Mesendoderm (in vitro differentiated cells): Measurements from ENCODE around the gene LCE2A.

Source experiments
- DNase-seq: peaks from one replicate; pipeline ENCODE4 v3.0.0; 2013
- H2AK5ac ChIP-seq: 2 replicates; pipeline ENCODE4 v1.6.1; 2013; ENCODE audit warnings: low read length, inconsistent platforms
- H2BK120ac ChIP-seq: 2 replicates; pipeline ENCODE4 v1.6.1; 2013; ENCODE audit warnings: low read depth, mild to moderate bottlenecking, low read length, moderate library complexity, mixed read lengths
- H2BK15ac ChIP-seq: replicated peaks from 2 replicates; pipeline ENCODE4 v1.6.1; 2013; ENCODE audit warnings: low read depth, mild to moderate bottlenecking, moderate library complexity
- H2BK5ac ChIP-seq: 2 replicates; pipeline ENCODE4 v1.6.1; 2013; ENCODE audit warnings: low read length, inconsistent platforms
- H3K18ac ChIP-seq: 2 replicates; pipeline ENCODE4 v1.6.1; 2013; ENCODE audit warnings: mild to moderate bottlenecking, low read length, mixed read lengths
- H3K23ac ChIP-seq: one replicate; pipeline ENCODE4 v1.6.1; 2013; ENCODE audit warnings: low read length
- H3K27ac ChIP-seq: 2 replicates; pipeline ENCODE4 v1.5.1; 2013; ENCODE audit warnings: low read depth, mild to moderate bottlenecking, inconsistent platforms, low read length, moderate library complexity
- H3K27me3 ChIP-seq: 2 replicates; pipeline ENCODE4 v1.6.1; 2013; ENCODE audit warnings: low read length, control low read depth, mild to moderate bottlenecking, inconsistent platforms; ENCODE audit not compliant: insufficient read depth, poor library complexity
- H3K36me3 ChIP-seq: 2 replicates; pipeline ENCODE4 v1.6.1; 2013; ENCODE audit warnings: low read length, inconsistent platforms; ENCODE audit not compliant: control insufficient read depth, insufficient read depth
- H3K4ac ChIP-seq: one replicate; pipeline ENCODE4 v1.6.1; 2013; ENCODE audit warnings: low read depth, mild to moderate bottlenecking, low read length, moderate library complexity
- H3K4me1 ChIP-seq: 2 replicates; pipeline ENCODE4 v1.6.1; 2013; ENCODE audit warnings: low read depth, low read length, inconsistent platforms; ENCODE audit not compliant: control insufficient read depth
- H3K4me2 ChIP-seq: 2 replicates; pipeline ENCODE4 v1.6.1; 2013; ENCODE audit warnings: low read length
- H3K4me3 ChIP-seq: 2 replicates; pipeline ENCODE4 v1.5.1; 2013; ENCODE audit warnings: mild to moderate bottlenecking, low read length
- H3K56ac ChIP-seq: one replicate; pipeline ENCODE4 v1.6.1; 2013; ENCODE audit warnings: low read length
- H3K79me1 ChIP-seq: 2 replicates; pipeline ENCODE4 v1.6.1; 2013; ENCODE audit warnings: low read length, inconsistent platforms
- H3K79me2 ChIP-seq: 2 replicates; pipeline ENCODE4 v1.6.1; 2013; ENCODE audit warnings: mild to moderate bottlenecking, low read length; ENCODE audit not compliant: control insufficient read depth, insufficient read depth
- H3K9ac ChIP-seq: 2 replicates; pipeline ENCODE4 v1.6.1; 2013; ENCODE audit warnings: low read length, inconsistent platforms
- H4K5ac ChIP-seq: one replicate; pipeline ENCODE4 v1.6.1; 2013; ENCODE audit warnings: low read length
- H4K8ac ChIP-seq: one replicate; pipeline ENCODE4 v1.6.1; 2013; ENCODE audit warnings: low read depth, mild to moderate bottlenecking, control low read depth, low read length, moderate library complexity
- WGBS: extraction: QIAGEN DNeasy Blood & Tissue Kit; methylation state at CpG from one replicate; pipeline ENCODE4 v1.1.7; 2013; ENCODE audit warnings: low lambda C conversion rate, missing lambda C conversion rate; ENCODE audit not compliant: insufficient coverage; ENCODE audit errors: extremely low coverage; 5-methylcytosine and 5-hydroxymethylcytosine counted together

The LCE2A gene

DNA sequence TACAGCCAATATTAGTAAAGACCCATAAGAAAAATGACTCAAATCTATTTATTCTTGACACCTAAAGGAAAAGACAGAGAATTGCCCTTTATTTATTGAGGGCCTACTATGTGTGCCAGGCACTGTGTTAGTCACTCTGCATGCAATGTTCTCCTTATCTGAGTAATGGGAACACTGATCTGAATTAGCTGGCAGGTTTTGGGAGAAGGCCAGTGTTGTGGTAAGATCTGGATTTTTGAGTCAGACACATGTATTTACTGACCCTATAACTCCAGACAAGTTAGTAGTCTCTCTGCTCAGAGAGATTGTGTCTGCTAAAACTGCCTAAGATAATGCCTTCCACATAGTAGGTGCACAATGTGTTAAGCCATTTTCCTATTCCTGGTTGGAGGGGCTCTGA is 27.1 kb downstream of the LCE2A start:
- no peaks in the 10 kb centered on the region for H3K79me1 ChIP-seq
- no peak overlapping the region for H3K4ac ChIP-seq
- H3K27ac ChIP-seq: no peak overlapping the region
- H3K23ac ChIP-seq: no peak overlapping the region
- no peak overlapping the region for H2BK5ac ChIP-seq
- no peak overlapping the region for H4K8ac ChIP-seq
- H3K27me3 ChIP-seq: no peaks in the 10 kb centered on the region
- H2BK15ac ChIP-seq: no peak overlapping the region
- no peak overlapping the region for H3K18ac ChIP-seq
- H2BK120ac ChIP-seq: no peak overlapping the region
- H4K5ac ChIP-seq: no peak overlapping the region
- H3K56ac ChIP-seq: no peak overlapping the region
- H3K4me2 ChIP-seq: no peak overlapping the region
- H3K36me3 ChIP-seq: no peaks in the 10 kb centered on the region
- H3K9ac ChIP-seq: no peak overlapping the region
- H3K79me2 ChIP-seq: no peaks in the 10 kb centered on the region
- H3K4me1 ChIP-seq: no peaks in the 10 kb centered on the region
- no peak overlapping the region for H3K4me3 ChIP-seq
- no peak overlapping the region for H2AK5ac ChIP-seq
- DNase-seq: no peak

DNA sequence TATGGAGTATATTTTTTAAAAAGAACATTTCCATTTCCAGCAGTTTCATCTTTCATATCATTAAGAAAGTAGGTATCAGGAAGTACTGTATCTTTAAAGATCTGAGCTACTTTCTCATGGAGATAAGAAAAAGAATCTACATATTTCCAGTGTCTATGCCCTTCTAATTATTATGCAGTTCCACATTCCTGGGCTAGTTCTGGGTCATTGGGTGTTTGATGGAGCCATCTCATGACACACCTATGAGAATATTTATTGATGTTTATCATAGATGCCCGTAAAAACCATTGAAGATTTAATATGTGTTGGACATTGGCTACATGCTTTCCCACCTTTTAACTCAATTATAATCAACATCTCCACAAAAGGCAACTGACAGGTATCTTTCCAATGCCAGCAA is 30.8 kb downstream of the LCE2A start:
- no peaks in the 10 kb centered on the region for H3K79me2 ChIP-seq
- H4K8ac ChIP-seq: no peak overlapping the region
- H2BK120ac ChIP-seq: no peak overlapping the region
- H3K4me2 ChIP-seq: no peak overlapping the region
- no peak overlapping the region for H2AK5ac ChIP-seq
- no peaks in the 10 kb centered on the region for H3K79me1 ChIP-seq
- DNase-seq: no peak
- H3K18ac ChIP-seq: no peak overlapping the region
- no peak overlapping the region for H4K5ac ChIP-seq
- no peak overlapping the region for H3K4ac ChIP-seq
- no peaks in the 10 kb centered on the region for H3K27me3 ChIP-seq
- H3K56ac ChIP-seq: no peak overlapping the region
- H3K23ac ChIP-seq: no peak overlapping the region
- H3K27ac ChIP-seq: no peak overlapping the region
- H3K36me3 ChIP-seq: no peaks in the 10 kb centered on the region
- no peaks in the 10 kb centered on the region for H3K4me1 ChIP-seq
- no peak overlapping the region for H2BK15ac ChIP-seq
- H2BK5ac ChIP-seq: no peak overlapping the region
- H3K4me3 ChIP-seq: no peak overlapping the region
- H3K9ac ChIP-seq: no peak overlapping the region
- no CpG with 5 or more reads among the region's 1 CpG for WGBS

- Histone ChIP-seq H3K4me1 (no peaks in the 10 kb centered on the region), H3K79me1 (no peaks in the 10 kb centered on the region), H3K27me3 (no peaks in the 10 kb centered on the region), H3K4me3 (no peak overlapping the region), H3K79me2 (no peaks in the 10 kb centered on the region), H2BK15ac (no peak overlapping the region), H2AK5ac (no peak overlapping the region), H3K36me3 (no peaks in the 10 kb centered on the region), H3K27ac (no peak overlapping the region), H3K4me2 (no peak overlapping the region), H3K9ac (no peak overlapping the region), H3K18ac (no peak overlapping the region), H4K8ac (no peak overlapping the region), H4K5ac (no peak overlapping the region), H3K23ac (no peak overlapping the region), H3K4ac (no peak overlapping the region), H2BK5ac (no peak overlapping the region), H3K56ac (no peak overlapping the region), H2BK120ac (no peak overlapping the region)
- DNase-seq: peak; percentile 1
- no CpG with 5 or more reads among the region's 1 CpG for WGBS
Measured at GRCh38 chr1:152735648-152736047, 37.5 kb downstream of the LCE2A start.

DNA sequence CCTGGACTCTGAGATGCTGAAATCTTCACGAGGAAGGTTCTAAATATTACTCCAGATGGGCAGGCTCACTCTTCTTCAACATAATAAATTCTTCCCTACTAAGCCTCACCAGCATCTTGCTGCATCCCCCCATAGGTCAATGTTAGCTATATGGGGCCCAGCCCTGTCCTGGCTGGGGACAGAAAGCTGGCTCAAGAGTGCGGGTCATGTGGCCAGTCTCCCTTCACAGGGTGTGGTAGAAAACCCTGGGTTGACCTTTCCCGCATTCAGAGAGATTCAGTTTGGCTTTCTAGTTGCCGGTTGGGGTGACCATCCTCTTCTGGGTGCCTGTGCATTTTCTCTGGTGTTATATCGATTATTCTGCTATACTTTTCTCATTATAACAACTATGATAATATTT is 39.9 kb downstream of the LCE2A start:
- Histone ChIP-seq H2BK15ac (no peak overlapping the region), H3K18ac (no peak overlapping the region), H3K4me1 (no peaks in the 10 kb centered on the region), H2AK5ac (no peak overlapping the region), H3K4me3 (no peak overlapping the region), H3K79me1 (no peaks in the 10 kb centered on the region), H3K56ac (no peak overlapping the region), H2BK120ac (no peak overlapping the region), H3K23ac (no peak overlapping the region), H2BK5ac (no peak overlapping the region), H3K27ac (no peak overlapping the region), H3K9ac (no peak overlapping the region), H3K36me3 (no peaks in the 10 kb centered on the region), H3K79me2 (no peaks in the 10 kb centered on the region), H4K8ac (no peak overlapping the region), H3K4me2 (no peak overlapping the region), H3K4ac (no peak overlapping the region), H4K5ac (no peak overlapping the region), H3K27me3 (no peaks in the 10 kb centered on the region)
- no CpG with 5 or more reads among the region's 5 CpGs for WGBS
- no peak for DNase-seq

- H3K4me1 ChIP-seq: no peaks in the 10 kb centered on the region
- H3K4me3 ChIP-seq: no peak overlapping the region
- H3K36me3 ChIP-seq: no peaks in the 10 kb centered on the region
- no peak overlapping the region for H2BK15ac ChIP-seq
- H3K4ac ChIP-seq: no peak overlapping the region
- H3K23ac ChIP-seq: no peak overlapping the region
- H3K27me3 ChIP-seq: no peaks in the 10 kb centered on the region
- H2BK5ac ChIP-seq: no peak overlapping the region
- no peak overlapping the region for H3K9ac ChIP-seq
- no peak overlapping the region for H3K18ac ChIP-seq
- no peak for DNase-seq
- H3K79me2 ChIP-seq: no peaks in the 10 kb centered on the region
- no peak overlapping the region for H3K4me2 ChIP-seq
- H4K5ac ChIP-seq: no peak overlapping the region
- H4K8ac ChIP-seq: no peak overlapping the region
- H2AK5ac ChIP-seq: no peak overlapping the region
- H3K79me1 ChIP-seq: no peaks in the 10 kb centered on the region
- H3K27ac ChIP-seq: no peak overlapping the region
- H2BK120ac ChIP-seq: no peak overlapping the region
- WGBS: no CpG with 5 or more reads among the region's 3 CpGs
- no peak overlapping the region for H3K56ac ChIP-seq
Measured at GRCh38 chr1:152739841-152740240, 41.7 kb downstream of the LCE2A start.

DNA sequence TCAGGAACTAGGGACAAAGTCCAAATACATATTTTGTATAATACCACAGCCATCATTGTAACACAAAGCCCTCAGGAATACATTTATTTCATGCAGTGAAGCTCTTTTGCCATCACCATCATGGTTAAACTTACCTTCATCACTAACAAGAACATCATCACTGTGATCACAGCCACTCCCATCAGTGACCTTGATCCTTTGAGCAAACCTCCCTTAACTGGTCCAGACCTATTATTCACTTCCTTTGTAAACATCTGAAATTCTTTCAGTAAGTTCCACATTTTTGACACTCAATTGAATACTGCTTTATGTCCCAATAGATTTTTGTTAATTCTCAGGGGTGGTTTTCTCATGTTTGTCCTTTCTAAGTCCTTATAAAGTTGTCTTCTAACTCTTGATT is 43.5 kb downstream of the LCE2A start:
- Histone ChIP-seq H3K56ac (no peak overlapping the region), H3K9ac (no peak overlapping the region), H3K4ac (no peak overlapping the region), H2BK5ac (no peak overlapping the region), H3K23ac (no peak overlapping the region), H3K4me3 (no peak overlapping the region), H2BK15ac (no peak overlapping the region), H3K36me3 (no peaks in the 10 kb centered on the region), H3K27me3 (no peaks in the 10 kb centered on the region), H2AK5ac (no peak overlapping the region), H4K5ac (no peak overlapping the region), H3K27ac (no peak overlapping the region), H4K8ac (no peak overlapping the region), H3K79me1 (no peaks in the 10 kb centered on the region), H3K4me2 (no peak overlapping the region), H2BK120ac (no peak overlapping the region), H3K79me2 (no peaks in the 10 kb centered on the region), H3K18ac (no peak overlapping the region), H3K4me1 (no peaks in the 10 kb centered on the region)
- DNase-seq: no peak
